Esophagus muscularis mucosa (tissue), 4 donors: ENCODE measurements around the gene FAM13A.

Experiments
- EP300 ChIP-seq: sonication (generic); formaldehyde crosslinking; IDR thresholded peaks from one replicate; pipeline ENCODE4 v1.6.1; 2017; ENCODE audit warnings: antibody characterized with exemption
- POLR2A ChIP-seq: fragments of 450-650 bp; IDR thresholded peaks from one replicate; pipeline ENCODE4 v1.6.1; 2017; ENCODE audit warnings: antibody characterized with exemption, moderate library complexity, mild to moderate bottlenecking, low read depth
- POLR2AphosphoS5 ChIP-seq, 2 donors: sonication (generic); formaldehyde crosslinking; IDR thresholded peaks; one replicate each; pipeline ENCODE4 v1.6.1; 2017; ENCODE audit warnings: antibody characterized with exemption in 2 of 2
- TF ChIP-seq, protein P1 (sequence below), 3 experiments: fragments of 200-600 bp in 2 of 3; fragments of 450-650 bp in 1 of 3; sonication (generic) in 2 of 3; IDR thresholded peaks; one replicate each; pipeline ENCODE4 v1.5.1; 2017 to 2019; ENCODE audit warnings: antibody characterized with exemption in 3 of 3, mild to moderate bottlenecking in 2 of 3, moderate library complexity in 1 of 3

DNA sequence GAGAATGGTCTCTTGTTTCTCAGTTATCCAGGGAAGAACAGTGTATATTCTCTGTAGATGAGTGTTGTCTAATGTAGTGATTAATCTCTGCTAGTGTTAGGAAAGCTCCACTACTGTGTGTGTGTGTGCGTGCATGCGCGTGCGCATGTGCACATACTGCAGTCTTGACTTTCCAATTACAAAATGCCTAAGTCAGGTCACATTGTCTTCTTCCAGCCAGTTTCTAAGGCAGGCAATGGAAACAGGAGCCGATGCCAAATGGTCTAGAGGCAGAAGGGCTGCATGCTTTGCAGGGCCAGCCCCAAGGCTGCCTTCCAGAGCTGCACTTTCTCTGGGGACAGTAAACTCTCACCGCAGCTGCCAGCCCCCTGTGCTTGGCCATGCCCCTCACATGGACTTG lies 328.8 kb downstream of the FAM13A start:
- no peak for TF ChIP-seq POLR2A
- TF ChIP-seq EP300: no peak
- TF ChIP-seq, protein P1, sequence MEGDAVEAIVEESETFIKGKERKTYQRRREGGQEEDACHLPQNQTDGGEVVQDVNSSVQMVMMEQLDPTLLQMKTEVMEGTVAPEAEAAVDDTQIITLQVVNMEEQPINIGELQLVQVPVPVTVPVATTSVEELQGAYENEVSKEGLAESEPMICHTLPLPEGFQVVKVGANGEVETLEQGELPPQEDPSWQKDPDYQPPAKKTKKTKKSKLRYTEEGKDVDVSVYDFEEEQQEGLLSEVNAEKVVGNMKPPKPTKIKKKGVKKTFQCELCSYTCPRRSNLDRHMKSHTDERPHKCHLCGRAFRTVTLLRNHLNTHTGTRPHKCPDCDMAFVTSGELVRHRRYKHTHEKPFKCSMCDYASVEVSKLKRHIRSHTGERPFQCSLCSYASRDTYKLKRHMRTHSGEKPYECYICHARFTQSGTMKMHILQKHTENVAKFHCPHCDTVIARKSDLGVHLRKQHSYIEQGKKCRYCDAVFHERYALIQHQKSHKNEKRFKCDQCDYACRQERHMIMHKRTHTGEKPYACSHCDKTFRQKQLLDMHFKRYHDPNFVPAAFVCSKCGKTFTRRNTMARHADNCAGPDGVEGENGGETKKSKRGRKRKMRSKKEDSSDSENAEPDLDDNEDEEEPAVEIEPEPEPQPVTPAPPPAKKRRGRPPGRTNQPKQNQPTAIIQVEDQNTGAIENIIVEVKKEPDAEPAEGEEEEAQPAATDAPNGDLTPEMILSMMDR (IDR thresholded peaks at IDR 0.05): no peak
- no peak for TF ChIP-seq POLR2AphosphoS5 (IDR thresholded peaks at IDR 0.05)
